Cardiac muscle cell (in vitro differentiated cells and primary cell): ENCODE data around the gene PTTG2. TPM values are rescaled to one million over a fixed set of nuclear protein-coding genes. Genes with fewer than 3 reads are reported as not detected.

Experiments used
- polyA plus RNA-seq: library from polyadenylated mRNA; unstranded; fragments of >200 nt; fragmentation: Nextera tagmentation; extraction: Ambion mirVana; gene quantifications from 2 replicates; pipeline ENCODE4 v1.2.1, GENCODE V29; 2016
- total RNA-seq: library from RNA; depleted of rRNA; stranded (reverse); fragments of >200 nt; gene quantifications from 2 replicates; pipeline ENCODE4 v1.2.3, GENCODE V29; 2016

PTTG2 gene
- total and polyA plus RNA-seq, 2 experiments from 2014 or later, result not detected

Other genes with a start within 250 kb of the PTTG2 start
- gene PGM2, start 133.7 kb upstream of the PTTG2 start, total RNA-seq, result 23.9 and 50.9 TPM in 2 replicates
- 19.9 and 20.6 TPM in 2 replicates for gene PGM2, start 133.7 kb upstream of the PTTG2 start, polyA plus RNA-seq
- gene TBC1D1, start 69.3 kb upstream of the PTTG2 start, total RNA-seq, result 130 and 214 TPM in 2 replicates
- gene TBC1D1, start 69.3 kb upstream of the PTTG2 start, polyA plus RNA-seq, result 100.0 and 147 TPM in 2 replicates